NCI-H1105 treated with DMSO at 0.1 percent for 48 hours (cell line): ENCODE data around the gene SDK2.

Source experiments
- DNase-seq: peaks from one replicate; lab custom pipeline; 2025; lab: John Stamatoyannopoulos, UW

SDK2 gene

GRCh38 chr17:73634629-73635028 lies 9.6 kb downstream of the SDK2 start:
- no peak for DNase-seq

- no peak for DNase-seq
These were observed 10.5 kb downstream of the SDK2 start for GRCh38 chr17:73633736-73634135.

GRCh38 chr17:73632513-73632912 lies 11.7 kb downstream of the SDK2 start:
- DNase-seq, result no peak

- no peak for DNase-seq
These were observed 13.2 kb downstream of the SDK2 start for GRCh38 chr17:73630965-73631595.

- no peak for DNase-seq
These were observed 13.7 kb downstream of the SDK2 start for GRCh38 chr17:73630531-73630930.

- DNase-seq, result no peak
These were observed 15.3 kb downstream of the SDK2 start for GRCh38 chr17:73628642-73629552.

- no peak for DNase-seq
These were observed 18.1 kb downstream of the SDK2 start for GRCh38 chr17:73625991-73626673.

- DNase-seq, result no peak
These were observed 19.2 kb downstream of the SDK2 start for GRCh38 chr17:73625006-73625405.

- DNase-seq, result no peak
These were observed 19.7 kb downstream of the SDK2 start for GRCh38 chr17:73624496-73624988.

- DNase-seq, result no peak
These were observed 20.4 kb downstream of the SDK2 start for GRCh38 chr17:73623818-73624217.

GRCh38 chr17:73623247-73623646 lies 21.0 kb downstream of the SDK2 start:
- DNase-seq, result no peak

GRCh38 chr17:73622381-73622780 lies 21.9 kb downstream of the SDK2 start:
- no peak for DNase-seq

- no peak for DNase-seq
These were observed 22.6 kb downstream of the SDK2 start for GRCh38 chr17:73621685-73622084.

- no peak for DNase-seq
These were observed 23.8 kb downstream of the SDK2 start for GRCh38 chr17:73620414-73620813.

GRCh38 chr17:73617501-73617900 lies 26.7 kb downstream of the SDK2 start:
- DNase-seq, result peak; percentile 24

GRCh38 chr17:73616873-73617404 lies 27.3 kb downstream of the SDK2 start:
- DNase-seq, result no peak

- DNase-seq, result no peak
These were observed 27.9 kb downstream of the SDK2 start for GRCh38 chr17:73616120-73616872.

- DNase-seq, result no peak
These were observed 30.0 kb downstream of the SDK2 start for GRCh38 chr17:73614256-73614655.

- DNase-seq, result no peak
These were observed 30.7 kb downstream of the SDK2 start for GRCh38 chr17:73613271-73614233.

GRCh38 chr17:73612031-73612472 lies 32.2 kb downstream of the SDK2 start:
- no peak for DNase-seq
